HCT116 (cell line): ENCODE data around the gene MNAT1. TPM values are rescaled to one million over a fixed set of nuclear protein-coding genes. Genes with fewer than 3 reads are reported as not detected.

ENCODE experiments used
- ATAC-seq: fragments of 200-7000 bp; cut with Tn5 transposase; 2 replicates; pipeline ENCODE4 v1.9.1; 2020; ENCODE audit warnings: mild to moderate bottlenecking, moderate library complexity
- BruUV-seq: library from RNA; stranded (reverse); fragments of 400-500 nt; replicated peaks from 2 replicates; lab custom pipeline; 2021; lab: Mats Ljungman, UMichigan
- CTCF ChIA-PET: fragments of 300-600 bp; sonication (Branson Sonifier 250); formaldehyde crosslinking; loops from one replicate; lab custom pipeline; 2021; ENCODE audit warnings: antibody characterized with exemption; lab: Charles Lee
- POLR2A ChIA-PET: fragments of 300-600, 350-600 bp; sonication (Branson Sonifier 250); formaldehyde crosslinking; loops from one replicate; lab custom pipeline; 2021; ENCODE audit warnings: antibody characterized with exemption; lab: Charles Lee
- RAD21 ChIA-PET, 2 experiments: fragments of 300-600 bp; sonication (Branson Sonifier 250); formaldehyde crosslinking; loops; one replicate each; lab custom pipeline; 2023; ENCODE audit warnings: low total read pairs in 2 of 2; ENCODE audit not compliant: uncharacterized antibody in 2 of 2, unreplicated experiment in 2 of 2, low non-redundant PET in 1 of 2; lab: Charles Lee
- DNase-seq: peaks from one replicate; pipeline ENCODE4 v3.0.0-alpha.2; 2010; ENCODE audit warnings: low read depth, low spot score
- H2AFZ ChIP-seq: fragments of 200-600 bp; shearing (Covaris generic), sonication (generic); 2 replicates; pipeline ENCODE4 v1.6.1; 2017; ENCODE audit warnings: low read depth, mixed run types, mixed read lengths, antibody characterized with exemption, low read length; ENCODE audit not compliant: poor library complexity, severe bottlenecking
- H3K27ac ChIP-seq: 2 replicates; pipeline ENCODE4 v1.5.1; 2012; ENCODE audit warnings: low read depth, low read length
- H3K27me3 ChIP-seq: fragments of 200-600 bp; sonication (generic); 2 replicates; pipeline ENCODE4 v1.6.1; 2016; ENCODE audit warnings: mixed run types, low read length, mixed read lengths; ENCODE audit not compliant: insufficient read depth
- H3K36me3 ChIP-seq, 2 experiments: fragments of 200-500 bp in 1 of 2; fragments of 200-600 bp in 1 of 2; sonication (Bioruptor generic) in 1 of 2; sonication (generic) in 1 of 2; 2 replicates each; pipeline versions ENCODE4 v1.5.1 to v1.6.1; 2014 to 2016; ENCODE audit warnings: low read length in 2 of 2, inconsistent platforms in 1 of 2, mixed read lengths in 1 of 2, mixed run types in 1 of 2; ENCODE audit not compliant: insufficient read depth in 2 of 2, control insufficient read depth in 1 of 2
- H3K4me1 ChIP-seq, 2 experiments: fragments of 200-600 bp in 1 of 2; sonication (generic) in 1 of 2; 2 replicates each; pipeline versions ENCODE4 v1.5.1 to v1.6.1; 2012 to 2017; ENCODE audit warnings: low read length in 2 of 2, inconsistent platforms in 1 of 2, mild to moderate bottlenecking in 1 of 2, mixed read lengths in 1 of 2, mixed run types in 1 of 2, moderate library complexity in 1 of 2; ENCODE audit not compliant: insufficient read depth in 2 of 2, control insufficient read depth in 1 of 2
- H3K4me2 ChIP-seq: fragments of 200-600 bp; sonication (generic); 2 replicates; pipeline ENCODE4 v1.6.1; 2017; ENCODE audit warnings: mixed run types, low read length, mixed read lengths
- H3K4me3 ChIP-seq, 2 experiments: fragments of 200-600 bp in 1 of 2; sonication (generic) in 1 of 2; replicated peaks in 1 of 2; 2 replicates each; pipeline ENCODE4 v1.5.1; 2011 to 2016; ENCODE audit warnings: low read length in 2 of 2, control low read depth in 1 of 2, low read depth in 1 of 2, mild to moderate bottlenecking in 1 of 2, mixed read lengths in 1 of 2, mixed run types in 1 of 2
- H3K79me2 ChIP-seq: fragments of 200-600 bp; sonication (generic); 2 replicates; pipeline ENCODE4 v1.6.1; 2017; ENCODE audit warnings: mild to moderate bottlenecking, mixed run types, low read length, moderate library complexity, mixed read lengths; ENCODE audit not compliant: insufficient read depth
- H3K9ac ChIP-seq: fragments of 200-600 bp; sonication (generic); 2 replicates; pipeline ENCODE4 v1.6.1; 2016; ENCODE audit warnings: low read length, mixed read lengths
- H3K9me2 ChIP-seq: fragments of 200-600 bp; sonication (generic), shearing (Covaris generic); 2 replicates; pipeline ENCODE4 v1.6.1; 2017; ENCODE audit warnings: mixed run types, mild to moderate bottlenecking, moderate library complexity; ENCODE audit not compliant: insufficient read depth
- H3K9me3 ChIP-seq, 2 experiments: fragments of 200-500 bp in 1 of 2; fragments of 200-600 bp in 1 of 2; sonication (Bioruptor generic) in 1 of 2; sonication (generic) in 1 of 2; 2 replicates each; pipeline ENCODE4 v1.6.1; 2014 to 2017; ENCODE audit warnings: low read length in 2 of 2, mixed read lengths in 2 of 2, inconsistent platforms in 1 of 2, low read depth in 1 of 2, mild to moderate bottlenecking in 1 of 2, mixed run types in 1 of 2, moderate library complexity in 1 of 2; ENCODE audit not compliant: control insufficient read depth in 1 of 2, insufficient read depth in 1 of 2
- H4K20me1 ChIP-seq: fragments of 200-600 bp; sonication (generic), shearing (Covaris generic); 2 replicates; pipeline ENCODE4 v1.6.1; 2017; ENCODE audit warnings: mixed run types, mild to moderate bottlenecking, moderate library complexity; ENCODE audit not compliant: insufficient read depth
- EGR1 ChIP-seq: IDR thresholded peaks from 2 replicates; pipeline ENCODE4 v1.6.1; 2012; ENCODE audit warnings: low read depth
- EZH2phosphoT487 ChIP-seq: fragments of 200-600 bp; IDR thresholded peaks from 2 replicates; pipeline ENCODE4 v1.6.1; 2018; ENCODE audit warnings: antibody characterized with exemption, borderline replicate concordance
- RAD21 ChIP-seq: IDR thresholded peaks from 2 replicates; pipeline ENCODE4 v1.6.1; 2012; ENCODE audit warnings: low read depth, mild to moderate bottlenecking
- intact Hi-C: fragments of 100-400 bp; cut with micrococcal nuclease; formaldehyde crosslinking; loops from 2 replicates; pipeline ENCODE4 v1.10.0; 2022
- total RNA-seq: library from RNA; stranded (reverse); gene quantifications from one replicate; pipeline ENCODE4 v1.2.1, GENCODE V29; 2021; ENCODE audit not compliant: unreplicated experiment
- TF ChIP-seq, protein P1 (sequence below): IDR thresholded peaks from 2 replicates; pipeline ENCODE4 v1.6.1; 2012; ENCODE audit warnings: low read depth

Gene MNAT1
- total RNA-seq, 1 experiment from 2014 or later, result 49.3 TPM

DNA sequence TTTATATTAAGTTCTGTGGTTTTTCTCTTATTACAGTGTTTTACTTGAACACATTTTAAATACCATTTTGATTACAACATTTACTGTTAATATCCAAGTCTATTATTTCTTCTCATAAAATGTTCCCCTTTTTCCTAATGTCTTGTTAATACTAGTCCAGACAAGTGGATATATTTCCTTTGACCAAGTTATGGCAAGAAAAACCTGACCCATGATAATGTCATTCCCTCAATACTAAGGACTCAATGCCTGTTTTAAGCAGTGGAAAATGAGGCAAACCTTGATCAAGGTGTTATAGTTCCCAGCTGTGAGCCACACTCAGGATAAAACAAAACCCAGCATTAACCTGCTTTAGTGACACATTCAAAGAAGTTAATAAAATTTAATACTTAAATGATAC, 234.1 kb downstream of the MNAT1 start (continued):
- no peak for TF ChIP-seq EZH2phosphoT487
- TF ChIP-seq, protein P1, sequence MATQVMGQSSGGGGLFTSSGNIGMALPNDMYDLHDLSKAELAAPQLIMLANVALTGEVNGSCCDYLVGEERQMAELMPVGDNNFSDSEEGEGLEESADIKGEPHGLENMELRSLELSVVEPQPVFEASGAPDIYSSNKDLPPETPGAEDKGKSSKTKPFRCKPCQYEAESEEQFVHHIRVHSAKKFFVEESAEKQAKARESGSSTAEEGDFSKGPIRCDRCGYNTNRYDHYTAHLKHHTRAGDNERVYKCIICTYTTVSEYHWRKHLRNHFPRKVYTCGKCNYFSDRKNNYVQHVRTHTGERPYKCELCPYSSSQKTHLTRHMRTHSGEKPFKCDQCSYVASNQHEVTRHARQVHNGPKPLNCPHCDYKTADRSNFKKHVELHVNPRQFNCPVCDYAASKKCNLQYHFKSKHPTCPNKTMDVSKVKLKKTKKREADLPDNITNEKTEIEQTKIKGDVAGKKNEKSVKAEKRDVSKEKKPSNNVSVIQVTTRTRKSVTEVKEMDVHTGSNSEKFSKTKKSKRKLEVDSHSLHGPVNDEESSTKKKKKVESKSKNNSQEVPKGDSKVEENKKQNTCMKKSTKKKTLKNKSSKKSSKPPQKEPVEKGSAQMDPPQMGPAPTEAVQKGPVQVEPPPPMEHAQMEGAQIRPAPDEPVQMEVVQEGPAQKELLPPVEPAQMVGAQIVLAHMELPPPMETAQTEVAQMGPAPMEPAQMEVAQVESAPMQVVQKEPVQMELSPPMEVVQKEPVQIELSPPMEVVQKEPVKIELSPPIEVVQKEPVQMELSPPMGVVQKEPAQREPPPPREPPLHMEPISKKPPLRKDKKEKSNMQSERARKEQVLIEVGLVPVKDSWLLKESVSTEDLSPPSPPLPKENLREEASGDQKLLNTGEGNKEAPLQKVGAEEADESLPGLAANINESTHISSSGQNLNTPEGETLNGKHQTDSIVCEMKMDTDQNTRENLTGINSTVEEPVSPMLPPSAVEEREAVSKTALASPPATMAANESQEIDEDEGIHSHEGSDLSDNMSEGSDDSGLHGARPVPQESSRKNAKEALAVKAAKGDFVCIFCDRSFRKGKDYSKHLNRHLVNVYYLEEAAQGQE, result no peak

- RAD21 ChIA-PET, result no interaction called here
- no peak overlapping the region for H3K27ac ChIP-seq
- peaks cover under 1 to 4% of the 10 kb centered on the region in 2 experiments; a peak in 2 of 4 replicates for H3K36me3 ChIP-seq
- no peaks in the 10 kb centered on the region for H3K4me1 ChIP-seq
- TF ChIP-seq EGR1 (no peak), RAD21 (no peak)
- intact Hi-C loops, result loop anchor here (5.0 kb wide), 1 partner anchor 108 kb away; no protein-coding TSS in a partner anchor
- ATAC-seq, result no peak
- H3K4me2 ChIP-seq, result no peak overlapping the region
- no peaks in the 10 kb centered on the region for H3K27me3 ChIP-seq
- CTCF ChIA-PET, result no interaction called here
- POLR2A ChIA-PET, result no interaction called here
- no peaks in the 10 kb centered on the region for H3K9me2 ChIP-seq
- no peaks in the 10 kb centered on the region; the same call in 1 of the 2 replicates for H3K79me2 ChIP-seq
- no TSS peak for BruUV-seq
- no peaks in the 10 kb centered on the region for H4K20me1 ChIP-seq
- no peak for DNase-seq
- no peak overlapping the region for H3K9ac ChIP-seq
- H2AFZ ChIP-seq, result no peak overlapping the region
- no peaks in the 10 kb centered on the region for H3K9me3 ChIP-seq
- no peak overlapping the region for H3K4me3 ChIP-seq
These were observed 235.6 kb downstream of the MNAT1 start for GRCh38 chr14:60970146-60970545.
